Pons (tissue), 1 donor: ENCODE data around the gene HAX1.
"Not testable (repeated sequence)": the region's sequence is repeated elsewhere in the genome, so short reads cannot be mapped to it uniquely, and the experiment has no call there.

Experiments
- DNase-seq: peaks from one replicate; pipeline ENCODE4 v3.0.0-alpha.2; 2016; ENCODE audit warnings: low spot score

HAX1 gene

DNA sequence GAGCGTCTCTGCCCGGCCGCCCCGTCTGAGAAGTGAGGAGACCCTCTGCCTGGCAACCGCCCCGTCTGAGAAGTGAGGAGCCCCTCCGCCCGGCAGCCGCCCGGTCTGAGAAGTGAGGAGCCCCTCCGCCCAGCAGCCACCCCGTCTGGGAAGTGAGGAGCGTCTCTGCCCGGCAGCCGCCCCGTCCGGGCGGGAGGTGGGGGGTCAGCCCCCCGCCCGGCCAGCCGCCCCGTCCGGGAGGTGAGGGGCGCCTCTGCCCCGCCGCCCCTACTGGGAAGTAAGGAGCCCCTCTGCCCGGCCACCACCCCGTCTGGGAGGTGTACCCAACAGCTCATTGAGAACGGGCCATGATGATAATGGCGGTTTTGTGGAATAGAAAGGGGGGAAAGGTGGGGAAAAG lies 15.2 kb downstream of the HAX1 start:
- DNase-seq: not testable (repeated sequence)

GRCh38 chr1:154288661-154289060 lies 16.2 kb downstream of the HAX1 start:
- no peak for DNase-seq

DNA sequence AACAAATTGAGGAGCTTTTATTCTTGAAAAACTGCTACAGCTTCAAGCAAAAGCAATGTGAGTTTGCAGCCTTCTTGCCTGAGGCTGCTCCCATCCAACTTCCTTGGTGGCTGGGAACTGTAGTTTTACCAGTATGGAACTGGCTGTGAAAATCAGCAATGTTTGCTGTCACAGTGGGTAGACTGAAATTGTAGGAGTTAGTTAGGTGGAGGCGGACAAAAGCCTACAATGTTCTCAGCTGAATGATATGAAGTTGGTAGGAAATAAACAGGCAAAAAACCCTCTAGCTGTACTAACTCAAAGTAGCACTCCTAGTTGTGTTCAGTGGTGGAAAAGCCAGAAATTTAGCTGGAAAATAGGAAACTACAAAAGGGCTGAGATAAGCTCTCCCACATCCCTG lies 18.5 kb downstream of the HAX1 start:
- DNase-seq: no peak

DNA sequence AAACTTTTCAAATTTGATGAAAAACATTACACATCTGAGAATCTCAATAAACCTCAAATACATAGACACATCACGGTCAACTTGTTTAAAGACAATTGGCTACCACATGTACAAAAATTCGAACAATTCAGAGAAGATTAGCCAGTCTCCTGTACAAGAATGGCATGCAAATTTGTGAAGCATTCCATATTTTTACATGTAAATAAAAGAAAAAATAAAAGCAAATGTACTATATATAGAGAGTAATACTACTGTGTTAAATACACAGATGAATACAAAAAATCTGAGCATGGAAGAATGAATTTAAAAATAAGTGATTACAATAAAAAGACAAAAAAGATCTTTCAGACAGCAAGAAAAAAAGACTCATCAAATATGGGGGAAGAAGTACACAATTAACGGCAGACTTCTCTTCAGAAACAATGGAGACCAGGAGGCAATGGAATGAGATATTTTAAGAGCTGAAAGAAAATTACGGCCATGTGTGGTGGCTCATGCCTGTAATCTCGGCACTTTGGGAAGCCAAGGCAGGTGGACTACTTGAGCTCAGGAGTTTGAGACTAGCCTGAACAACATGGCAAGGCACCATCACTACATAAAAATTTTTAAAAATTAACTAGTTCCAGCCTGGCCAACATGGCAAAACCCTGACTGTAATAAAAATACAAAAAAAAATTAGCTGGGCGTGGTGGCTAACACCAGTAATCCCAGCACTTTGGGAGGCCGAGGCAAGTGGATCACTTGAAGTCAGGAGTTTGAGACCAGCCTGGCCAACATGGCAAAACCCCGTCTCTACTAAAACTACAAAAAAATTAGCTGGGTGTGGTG lies 23.2 kb downstream of the HAX1 start:
- no peak for DNase-seq

GRCh38 chr1:154301582-154301981 lies 29.2 kb downstream of the HAX1 start:
- no peak for DNase-seq

GRCh38 chr1:154304664-154305337 lies 32.4 kb downstream of the HAX1 start:
- DNase-seq: no peak

GRCh38 chr1:154306151-154306550 lies 33.7 kb downstream of the HAX1 start:
- no peak for DNase-seq

DNA sequence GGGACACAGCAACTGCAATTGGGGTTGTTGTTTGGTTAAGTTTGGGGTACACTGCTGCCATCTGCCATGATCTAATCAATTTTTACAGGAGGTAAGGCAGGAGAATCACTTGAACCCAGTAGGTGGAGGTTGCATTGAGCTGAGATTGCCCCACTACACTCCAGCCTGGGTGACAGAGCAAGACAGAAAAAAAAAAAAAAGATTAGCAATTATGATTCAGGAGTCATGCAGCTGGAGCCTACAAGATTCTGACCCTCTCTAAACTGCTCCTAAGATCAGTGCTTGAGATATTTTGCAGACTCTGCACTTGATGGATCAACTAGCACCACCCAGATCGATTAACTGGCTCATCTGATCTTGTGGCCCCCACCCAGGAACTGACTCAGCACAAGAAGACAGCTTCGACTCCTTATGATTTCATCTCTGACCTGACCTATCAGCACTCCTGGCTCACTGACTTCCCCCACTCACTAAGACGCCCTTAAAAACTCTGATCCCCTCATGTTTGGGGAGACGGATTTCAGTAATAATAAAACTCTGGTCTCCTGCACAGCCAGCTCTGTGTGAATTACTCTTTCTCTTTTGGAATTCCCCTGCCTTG lies 35.3 kb downstream of the HAX1 start:
- not testable (repeated sequence) for DNase-seq

DNA sequence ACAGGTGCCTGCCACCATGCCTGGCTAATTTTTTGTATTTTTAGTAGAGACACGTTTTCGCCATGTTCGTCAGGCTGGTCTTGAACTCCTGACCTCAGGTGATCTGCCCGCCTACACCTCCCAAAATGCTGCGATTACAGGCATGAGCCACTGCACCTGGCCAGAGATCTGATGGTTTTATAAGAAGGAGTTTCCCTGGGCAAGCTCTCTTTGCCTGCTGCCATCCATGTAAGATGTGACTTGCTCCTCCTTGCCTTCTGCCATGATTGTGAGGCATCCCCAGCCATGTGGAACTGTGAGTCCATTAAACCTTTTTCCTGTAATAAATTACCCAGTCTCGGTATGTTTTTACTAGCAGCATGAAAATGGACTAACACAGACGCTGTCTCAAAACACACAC lies 36.7 kb downstream of the HAX1 start:
- DNase-seq: not testable (repeated sequence)

DNA sequence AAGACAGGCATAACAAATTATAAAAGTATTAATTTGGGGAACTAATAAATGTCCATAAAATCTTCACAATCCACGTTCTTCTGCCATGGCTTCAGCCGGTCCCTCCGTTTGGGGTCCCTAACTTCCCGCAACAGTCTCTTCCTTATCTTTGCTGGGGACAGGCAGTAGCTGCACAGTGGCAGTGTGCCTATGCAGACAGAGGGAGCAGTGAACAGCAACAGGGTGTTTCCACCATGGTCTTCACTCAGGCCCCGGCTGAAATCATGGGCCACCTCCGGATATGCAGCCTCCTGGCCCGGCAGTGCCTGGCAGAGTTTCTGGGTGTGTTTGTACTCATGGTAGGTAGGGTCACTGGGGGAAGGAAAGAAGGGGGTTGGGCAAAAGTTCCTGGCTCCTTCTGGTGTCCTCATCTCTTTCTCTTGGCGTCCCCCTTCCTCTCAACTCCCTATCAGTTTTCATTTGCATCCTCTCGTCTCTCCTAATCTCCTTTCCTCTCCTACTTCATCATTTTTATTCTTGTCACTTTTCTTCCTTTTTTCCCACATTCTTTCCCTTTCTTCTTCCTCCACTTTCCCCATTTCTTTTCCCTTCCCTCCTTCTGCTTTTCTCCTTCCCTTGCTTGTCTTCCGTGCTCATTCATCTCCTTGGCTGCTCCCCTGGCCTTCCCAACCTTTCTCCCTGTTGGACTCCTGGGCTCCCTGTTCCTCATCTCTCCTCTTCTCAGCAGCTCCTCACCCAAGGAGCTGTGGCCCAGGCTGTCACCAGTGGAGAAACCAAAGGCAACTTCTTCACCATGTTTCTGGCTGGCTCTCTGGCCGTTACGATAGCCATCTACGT lies 40.0 kb downstream of the HAX1 start:
- not testable (repeated sequence) for DNase-seq

DNA sequence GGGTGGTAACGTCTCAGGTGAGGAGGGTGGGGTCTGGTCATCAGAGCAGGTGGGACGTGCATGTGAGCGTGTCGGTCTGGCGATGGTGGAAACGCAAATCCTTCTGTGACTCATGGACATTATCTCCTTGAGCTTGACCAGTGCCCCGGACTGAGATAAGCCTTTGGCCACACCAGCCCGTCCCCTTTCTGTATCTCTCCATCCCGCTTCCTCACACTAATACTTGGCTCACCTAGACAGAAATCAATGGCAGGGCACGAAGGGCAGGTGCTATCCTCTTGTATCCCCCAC lies 40.6 kb downstream of the HAX1 start:
- DNase-seq: no peak

DNA sequence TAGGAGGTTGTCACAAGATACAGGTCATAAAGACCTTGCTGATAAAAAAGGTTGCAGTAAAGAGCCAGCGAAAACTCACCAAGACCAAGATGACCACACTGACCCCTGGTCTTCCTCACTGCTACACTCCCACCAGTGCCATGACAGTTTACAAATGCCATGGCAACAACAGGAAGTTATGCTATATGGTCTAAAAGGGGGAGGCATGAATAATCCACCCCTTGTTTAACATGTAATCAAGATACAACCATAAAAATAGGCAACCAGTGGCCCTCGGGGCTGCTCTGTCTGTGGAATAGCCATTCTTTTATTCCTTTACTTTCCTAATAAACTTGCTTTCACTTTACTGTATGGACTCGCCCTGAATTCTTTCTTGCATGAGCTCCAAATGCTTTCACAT lies 41.8 kb downstream of the HAX1 start:
- DNase-seq: not testable (repeated sequence)

- no peak for DNase-seq
Measured at GRCh38 chr1:154316704-154317103, 44.3 kb downstream of the HAX1 start.

DNA sequence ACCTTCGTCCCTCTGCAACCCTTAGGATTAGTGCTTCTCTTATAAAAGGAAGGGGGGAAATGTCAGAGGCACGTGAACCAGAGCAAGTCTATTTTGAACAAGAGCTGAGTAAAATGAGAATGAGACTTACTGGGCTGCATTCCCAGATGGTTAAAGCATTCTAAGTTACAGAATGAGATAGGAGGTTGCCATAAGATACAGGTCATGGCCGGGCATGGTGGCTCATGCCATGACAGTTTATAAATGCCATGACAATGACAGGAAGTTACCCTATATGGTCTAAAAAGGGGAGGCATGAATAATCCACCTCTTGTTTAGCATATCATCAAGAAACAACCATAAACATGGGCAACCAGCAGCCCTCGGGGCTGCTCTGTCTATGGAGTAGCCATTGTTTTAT lies 46.0 kb downstream of the HAX1 start:
- DNase-seq: no peak

GRCh38 chr1:154320882-154321608 lies 48.6 kb downstream of the HAX1 start, which contains the start of gene AQP10:
Gene AQP10 (plus strand): TSS chr1:154321093. CDS start chr1:154321156, 63 bp downstream.
- DNase-seq: no peak

GRCh38 chr1:154321609-154321934 lies 49.1 kb downstream of the HAX1 start:
- not testable (repeated sequence) for DNase-seq

DNA sequence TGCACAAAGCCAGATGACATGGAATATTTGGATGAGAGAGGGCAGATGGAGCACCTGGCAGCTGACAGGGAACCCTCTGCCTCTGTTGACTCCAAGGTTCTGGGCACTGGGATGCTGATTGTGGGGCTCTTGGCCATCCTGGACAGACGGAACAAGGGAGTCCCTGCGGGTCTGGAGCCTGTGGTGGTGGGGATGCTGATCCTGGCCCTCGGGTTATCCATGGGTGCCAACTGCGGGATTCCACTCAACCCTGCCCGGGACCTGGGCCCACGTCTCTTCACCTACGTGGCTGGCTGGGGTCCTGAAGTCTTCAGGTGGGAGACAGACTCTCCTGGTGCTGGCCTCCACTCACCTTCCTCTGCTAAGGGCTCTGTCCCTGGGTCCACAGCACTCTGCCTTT lies 51.1 kb downstream of the HAX1 start:
- no peak for DNase-seq

GRCh38 chr1:154324241-154324640 lies 51.8 kb downstream of the HAX1 start:
- DNase-seq: no peak

- peak; percentile 67 for DNase-seq
Measured at GRCh38 chr1:154324669-154325582, 52.5 kb downstream of the HAX1 start, which contains the start of gene ATP8B2. Gene ATP8B2 (plus strand): TSS chr1:154325525. CDS start chr1:154328142, 2,617 bp downstream.
